Ishikawa (cell line): ENCODE data around the gene KLHL24.

ENCODE experiments used
- CEBPB ChIP-seq: IDR thresholded peaks from 2 replicates; pipeline ENCODE4 v1.6.1; 2012
- CREB1 ChIP-seq: IDR thresholded peaks from 2 replicates; pipeline ENCODE4 v1.6.1; 2012; ENCODE audit warnings: low read depth
- EGR1 ChIP-seq: IDR thresholded peaks from 2 replicates; pipeline ENCODE4 v1.6.1; 2012
- EP300 ChIP-seq: IDR thresholded peaks from 2 replicates; pipeline ENCODE4 v1.6.1; 2012; ENCODE audit warnings: borderline replicate concordance
- FOXM1 ChIP-seq: IDR thresholded peaks from 2 replicates; pipeline ENCODE4 v1.6.1; 2012; ENCODE audit warnings: low read depth, borderline replicate concordance
- MAX ChIP-seq: IDR thresholded peaks from 2 replicates; pipeline ENCODE4 v1.6.1; 2012
- NFIC ChIP-seq: IDR thresholded peaks from 2 replicates; pipeline ENCODE4 v1.6.1; 2012
- RAD21 ChIP-seq: IDR thresholded peaks from 2 replicates; pipeline ENCODE4 v1.6.1; 2012; ENCODE audit warnings: low read depth
- TAF1 ChIP-seq: IDR thresholded peaks from 2 replicates; pipeline ENCODE4 v1.6.1; 2012; ENCODE audit warnings: low read depth, mild to moderate bottlenecking
- TCF12 ChIP-seq: IDR thresholded peaks from 2 replicates; pipeline ENCODE4 v1.6.1; 2012; ENCODE audit warnings: low read depth
- TEAD4 ChIP-seq: IDR thresholded peaks from 2 replicates; pipeline ENCODE4 v1.6.1; 2012
- USF1 ChIP-seq: IDR thresholded peaks from 2 replicates; pipeline ENCODE4 v1.6.1; 2012
- YY1 ChIP-seq: IDR thresholded peaks from 2 replicates; pipeline ENCODE4 v1.6.1; 2012; ENCODE audit warnings: low read depth
- ZBTB7A ChIP-seq: IDR thresholded peaks from 2 replicates; pipeline ENCODE4 v1.6.1; 2012; ENCODE audit warnings: low read depth
- TF ChIP-seq, protein P1 (sequence below): IDR thresholded peaks from 2 replicates; pipeline ENCODE4 v1.6.1; 2012; ENCODE audit warnings: low read depth, mild to moderate bottlenecking

KLHL24 gene

GRCh38 chr3:183653209-183654064 is 18.0 kb downstream of the KLHL24 start:
- TF ChIP-seq ZBTB7A (no peak), USF1 (peak; percentile 48)

- TF ChIP-seq FOXM1: no peak
- TF ChIP-seq NFIC: no peak
- TF ChIP-seq TAF1: no peak
- no peak for TF ChIP-seq RAD21
- no peak for TF ChIP-seq YY1
- no peak for TF ChIP-seq USF1
- no peak for TF ChIP-seq TCF12
- no peak for TF ChIP-seq EGR1
- no peak for TF ChIP-seq CREB1
- no peak for TF ChIP-seq MAX
- TF ChIP-seq EP300: no peak
- no peak for TF ChIP-seq ZBTB7A
- no peak for TF ChIP-seq CEBPB
- no peak for TF ChIP-seq TEAD4
- TF ChIP-seq, protein P1, sequence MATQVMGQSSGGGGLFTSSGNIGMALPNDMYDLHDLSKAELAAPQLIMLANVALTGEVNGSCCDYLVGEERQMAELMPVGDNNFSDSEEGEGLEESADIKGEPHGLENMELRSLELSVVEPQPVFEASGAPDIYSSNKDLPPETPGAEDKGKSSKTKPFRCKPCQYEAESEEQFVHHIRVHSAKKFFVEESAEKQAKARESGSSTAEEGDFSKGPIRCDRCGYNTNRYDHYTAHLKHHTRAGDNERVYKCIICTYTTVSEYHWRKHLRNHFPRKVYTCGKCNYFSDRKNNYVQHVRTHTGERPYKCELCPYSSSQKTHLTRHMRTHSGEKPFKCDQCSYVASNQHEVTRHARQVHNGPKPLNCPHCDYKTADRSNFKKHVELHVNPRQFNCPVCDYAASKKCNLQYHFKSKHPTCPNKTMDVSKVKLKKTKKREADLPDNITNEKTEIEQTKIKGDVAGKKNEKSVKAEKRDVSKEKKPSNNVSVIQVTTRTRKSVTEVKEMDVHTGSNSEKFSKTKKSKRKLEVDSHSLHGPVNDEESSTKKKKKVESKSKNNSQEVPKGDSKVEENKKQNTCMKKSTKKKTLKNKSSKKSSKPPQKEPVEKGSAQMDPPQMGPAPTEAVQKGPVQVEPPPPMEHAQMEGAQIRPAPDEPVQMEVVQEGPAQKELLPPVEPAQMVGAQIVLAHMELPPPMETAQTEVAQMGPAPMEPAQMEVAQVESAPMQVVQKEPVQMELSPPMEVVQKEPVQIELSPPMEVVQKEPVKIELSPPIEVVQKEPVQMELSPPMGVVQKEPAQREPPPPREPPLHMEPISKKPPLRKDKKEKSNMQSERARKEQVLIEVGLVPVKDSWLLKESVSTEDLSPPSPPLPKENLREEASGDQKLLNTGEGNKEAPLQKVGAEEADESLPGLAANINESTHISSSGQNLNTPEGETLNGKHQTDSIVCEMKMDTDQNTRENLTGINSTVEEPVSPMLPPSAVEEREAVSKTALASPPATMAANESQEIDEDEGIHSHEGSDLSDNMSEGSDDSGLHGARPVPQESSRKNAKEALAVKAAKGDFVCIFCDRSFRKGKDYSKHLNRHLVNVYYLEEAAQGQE: no peak
Measured at GRCh38 chr3:183654727-183655126, 19.3 kb downstream of the KLHL24 start.

- no peak for TF ChIP-seq EP300
- no peak for TF ChIP-seq TCF12
- no peak for TF ChIP-seq RAD21
- TF ChIP-seq TAF1: no peak
- no peak for TF ChIP-seq FOXM1
- no peak for TF ChIP-seq USF1
Measured at GRCh38 chr3:183662099-183662498, 26.7 kb downstream of the KLHL24 start.

GRCh38 chr3:183664913-183665381 is 29.5 kb downstream of the KLHL24 start:
- TF ChIP-seq FOXM1 (no peak), NFIC (no peak), USF1 (no peak), TCF12 (no peak), EP300 (no peak), CEBPB (no peak), EGR1 (no peak), YY1 (no peak), TEAD4 (no peak), MAX (no peak), CREB1 (no peak), RAD21 (no peak), ZBTB7A (no peak), TAF1 (no peak)
- TF ChIP-seq, protein P1: no peak

GRCh38 chr3:183680061-183680460 is 44.6 kb downstream of the KLHL24 start:
- TF ChIP-seq RAD21 (no peak), TCF12 (no peak), TEAD4 (no peak), CEBPB (0 out of 2 replicates have a peak, but pooled peaks have one; percentile 38), USF1 (no peak), FOXM1 (no peak), NFIC (no peak), ZBTB7A (no peak)
